GM19240 (cell line): Measurements from ENCODE around the gene GARIN5B.
"Not testable (repeated sequence)": the region's sequence is repeated elsewhere in the genome, so short reads cannot be mapped to it uniquely, and the experiment has no call there.

ENCODE experiments used
- DNase-seq: peaks from one replicate; pipeline ENCODE4 v3.0.0; 2011; ENCODE audit warnings: low spot score; ENCODE audit not compliant: insufficient read length

GARIN5B gene

DNA sequence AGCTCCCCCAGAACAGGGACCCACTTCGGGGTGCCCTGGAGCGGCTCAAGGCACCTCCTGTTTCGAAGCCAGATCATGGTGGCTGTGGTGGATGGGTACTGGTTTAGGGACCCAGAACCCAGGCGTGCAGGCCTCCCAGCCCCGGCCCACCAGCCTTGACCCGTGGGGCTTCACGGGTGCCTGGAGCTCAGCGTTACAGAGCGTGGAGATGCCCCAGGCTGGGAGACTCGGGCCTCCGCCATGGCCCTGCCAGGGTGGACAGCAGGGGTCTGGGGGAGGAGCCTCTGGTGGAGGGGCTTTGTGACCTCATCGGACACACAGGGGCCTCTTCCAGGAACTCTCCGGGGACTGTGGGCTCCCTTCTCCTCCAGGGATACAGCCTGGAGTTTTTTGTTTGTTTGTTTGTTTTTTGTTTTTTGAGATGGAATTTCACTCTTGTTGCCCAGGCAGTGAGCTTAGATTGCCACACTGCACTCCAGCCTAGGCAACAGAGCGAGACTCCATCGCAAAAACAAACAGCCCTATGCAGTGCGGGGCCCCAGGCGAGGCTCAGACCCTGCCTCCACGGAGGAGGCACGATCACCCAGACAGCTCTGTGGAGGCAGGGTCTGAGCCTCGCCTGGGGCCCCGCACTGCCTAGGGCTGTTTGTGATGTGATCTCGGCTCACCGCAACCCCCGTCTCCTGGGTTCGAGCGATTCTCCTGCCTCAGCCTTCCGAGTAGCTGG is at the start of gene GARIN5B:
Gene GARIN5B (minus strand): TSS at position 271 of the 727 bp plus-strand sequence. CDS start 194 bp downstream, at position 77.
- DNase-seq: no peak

DNA sequence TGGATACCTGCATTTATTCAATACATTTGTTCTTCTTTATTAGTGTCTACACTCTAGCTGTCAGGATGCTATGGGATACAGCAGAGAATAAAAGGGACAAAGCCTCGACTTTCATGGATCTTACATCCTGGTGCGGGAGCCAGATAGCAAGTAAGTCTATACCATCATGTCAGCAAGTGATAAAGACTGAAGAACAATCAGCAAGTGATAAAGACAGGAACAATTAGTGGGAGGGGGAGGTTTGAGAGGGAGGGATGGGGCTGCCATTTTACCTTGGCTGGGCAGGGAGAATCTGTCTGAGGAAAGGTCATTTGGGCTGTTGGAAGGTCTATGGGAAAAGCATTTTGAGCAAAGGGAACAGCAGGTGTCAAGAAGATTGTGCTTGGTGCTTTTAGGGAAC is 47.1 kb upstream of the GARIN5B start:
- DNase-seq: no peak

DNA sequence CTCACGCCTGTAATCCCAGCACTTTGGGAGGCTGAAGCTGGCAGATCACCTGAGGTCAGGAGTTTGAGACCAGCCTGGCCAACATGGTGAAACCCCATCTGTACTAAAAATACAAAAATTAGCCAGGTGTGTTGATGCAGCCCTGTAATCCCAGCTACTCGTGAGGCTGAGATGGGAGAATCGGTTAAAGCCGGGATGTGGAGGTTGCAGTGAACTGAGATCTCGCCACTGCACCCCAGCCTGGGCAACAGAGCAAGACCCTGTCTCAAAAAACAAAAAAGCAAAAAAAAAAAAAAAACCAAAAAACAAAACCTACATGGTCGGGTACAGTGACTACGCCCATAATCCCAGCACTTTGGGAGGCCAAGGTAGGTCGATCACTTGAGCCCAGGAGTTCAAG is 46.1 kb upstream of the GARIN5B start:
- DNase-seq: not testable (repeated sequence)

DNA sequence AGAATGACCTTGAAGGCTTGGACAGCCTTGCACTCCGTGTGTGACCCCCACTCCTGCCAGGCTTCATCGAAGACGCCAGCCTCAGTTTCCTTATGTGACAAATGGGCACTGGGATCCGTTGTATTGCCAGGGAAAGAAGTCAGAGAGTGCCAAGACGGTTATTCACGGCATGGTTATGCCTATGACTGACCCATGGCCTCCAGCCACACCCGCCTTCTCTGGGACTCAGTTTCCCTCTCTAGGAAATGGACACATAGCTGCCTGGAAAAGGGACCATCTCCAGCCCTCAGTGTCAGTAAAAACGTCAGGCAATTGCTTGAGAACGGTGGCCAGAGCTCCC is 45.4 kb upstream of the GARIN5B start:
- no peak for DNase-seq

DNA sequence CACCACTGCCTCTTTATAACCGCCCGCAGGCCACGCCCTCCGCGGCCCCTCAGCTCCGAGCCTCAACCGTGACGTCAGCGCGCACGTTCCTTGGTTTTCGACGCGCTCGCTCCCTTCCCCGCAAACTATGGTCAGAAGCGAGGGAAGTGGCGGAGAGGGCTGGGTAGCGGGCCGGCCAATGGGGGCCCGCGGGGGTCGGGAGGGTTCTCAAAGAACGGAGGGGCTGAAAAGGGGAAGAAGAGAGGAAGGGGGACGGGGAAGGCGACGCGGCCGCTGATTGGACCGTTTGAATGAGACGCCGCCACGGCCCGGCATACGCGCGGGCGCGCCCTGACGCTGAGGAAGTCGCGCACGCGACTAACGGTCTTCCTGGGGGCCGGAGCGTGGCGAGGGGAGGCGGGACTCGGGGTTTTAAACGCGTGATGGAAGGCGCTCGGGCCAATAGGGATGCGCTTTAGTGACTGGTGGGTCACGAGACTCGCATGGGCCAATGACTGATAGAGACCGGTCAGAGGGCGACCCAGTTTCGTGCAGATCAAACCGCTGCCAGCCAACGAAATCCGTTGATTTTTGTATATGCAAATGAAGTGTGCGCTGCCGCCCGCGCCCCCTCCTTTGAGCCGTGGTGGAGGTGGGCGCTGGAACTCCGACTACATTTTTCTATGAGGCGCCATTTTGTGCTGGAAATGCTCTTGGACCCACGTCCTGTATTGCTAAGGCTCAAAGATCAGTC is 44.9 kb upstream of the GARIN5B start:
- peak; percentile 99 for DNase-seq

DNA sequence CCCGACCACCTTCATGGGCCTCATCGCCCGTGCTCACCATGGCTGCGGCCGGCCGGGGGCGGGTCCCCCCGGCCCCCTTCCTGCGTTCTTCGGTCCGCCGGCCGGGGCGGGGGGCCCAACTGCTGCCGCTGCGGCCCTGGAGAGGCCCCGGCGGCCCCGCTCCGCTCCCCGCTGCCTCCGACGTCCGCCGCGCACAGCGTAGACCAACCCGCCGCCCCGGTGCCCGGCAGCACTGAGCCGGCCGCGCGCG is 44.4 kb upstream of the GARIN5B start, which contains the start of gene UBE2S:
Gene UBE2S (minus strand): TSS at position 239 of the 250 bp plus-strand sequence. CDS start 199 bp downstream, at position 40.
- DNase-seq: not testable (repeated sequence)

DNA sequence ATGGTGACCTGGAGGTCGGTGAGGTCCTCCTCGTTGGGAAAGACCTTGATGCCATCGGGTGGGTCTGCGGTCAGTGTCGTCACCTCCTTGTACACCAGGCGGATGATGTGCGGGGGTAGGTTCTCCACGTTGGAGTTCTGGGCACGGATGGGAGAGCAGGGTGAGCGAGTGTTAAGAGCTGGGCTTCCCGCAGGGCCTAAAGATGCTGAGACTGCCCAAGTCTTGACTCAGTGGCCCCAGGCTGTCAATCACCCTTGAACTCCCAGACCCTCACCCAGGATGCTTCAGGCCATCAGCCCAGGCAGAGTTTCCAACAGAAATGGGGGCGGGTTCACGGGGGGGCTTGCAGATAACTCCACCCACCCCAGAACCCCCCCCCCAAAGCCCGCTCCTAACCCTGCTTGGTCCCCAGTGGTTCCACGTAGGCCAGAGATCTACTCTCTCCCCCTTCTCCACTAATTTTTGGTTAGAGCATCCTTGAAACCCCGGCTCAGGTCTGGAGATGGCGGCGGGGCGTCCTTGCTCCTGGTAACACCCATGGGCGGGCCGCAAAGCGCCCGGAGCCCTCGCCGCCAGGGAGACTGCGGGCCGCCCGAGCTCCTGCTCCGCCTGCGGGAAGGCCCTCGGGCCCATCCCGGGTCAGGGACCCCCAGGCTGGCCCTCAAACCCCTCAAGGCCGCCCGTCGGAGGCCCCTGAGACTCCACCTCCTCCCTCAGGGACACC is 43.9 kb upstream of the GARIN5B start:
- DNase-seq: no peak

DNA sequence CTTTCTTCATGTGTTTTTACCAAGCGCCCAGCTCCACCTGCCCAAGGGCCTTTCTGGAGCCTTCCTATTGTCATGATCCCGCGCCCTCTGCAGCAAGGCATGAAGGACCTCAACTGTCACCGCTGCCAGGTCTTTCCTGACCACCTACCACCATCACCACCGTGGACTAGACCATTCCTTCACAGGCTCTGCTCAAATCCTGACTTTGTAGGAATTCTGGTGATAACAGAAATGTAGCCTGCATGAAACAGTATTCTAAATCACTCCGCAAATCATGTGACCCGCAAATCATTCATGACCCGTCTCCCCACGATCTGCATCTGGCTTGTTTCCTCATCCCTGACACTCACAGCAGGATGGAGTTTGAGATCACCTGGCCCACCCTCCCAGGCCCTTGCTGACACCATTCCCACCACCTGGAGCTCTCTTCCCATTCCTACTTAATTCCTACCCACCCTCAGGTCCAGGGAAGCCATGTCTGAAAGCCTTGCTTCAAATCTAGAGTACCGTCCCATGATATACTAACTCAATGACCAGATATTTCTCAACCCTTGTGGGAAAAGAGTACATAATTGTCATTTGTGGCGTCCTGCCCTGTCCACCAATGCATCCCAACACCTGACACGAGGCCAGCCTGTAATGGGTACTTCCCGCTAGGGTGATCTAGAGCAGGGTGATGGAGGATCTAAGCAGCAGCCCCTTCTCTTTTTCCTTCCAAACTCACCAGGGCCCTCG is 43.2 kb upstream of the GARIN5B start:
- no peak for DNase-seq

DNA sequence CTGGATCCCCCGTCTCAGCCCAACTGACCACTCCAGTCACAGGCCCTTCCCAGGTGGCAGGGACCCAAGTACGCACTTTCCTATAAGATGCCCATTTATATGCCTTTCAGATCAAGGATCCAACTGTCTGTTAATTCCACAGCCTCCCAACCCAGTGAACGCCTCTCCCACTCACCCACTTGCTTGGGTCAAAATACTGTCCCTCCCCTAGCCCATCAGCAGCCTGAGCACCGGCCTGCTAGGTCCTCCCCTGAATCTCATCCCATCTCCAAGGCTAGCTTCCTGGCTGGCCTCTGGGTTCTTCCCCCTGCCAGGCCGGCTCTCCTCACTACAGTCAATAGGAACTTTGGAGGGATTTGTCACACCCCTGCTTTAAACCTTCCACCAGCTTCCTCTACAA is 42.6 kb upstream of the GARIN5B start:
- DNase-seq: no peak

DNA sequence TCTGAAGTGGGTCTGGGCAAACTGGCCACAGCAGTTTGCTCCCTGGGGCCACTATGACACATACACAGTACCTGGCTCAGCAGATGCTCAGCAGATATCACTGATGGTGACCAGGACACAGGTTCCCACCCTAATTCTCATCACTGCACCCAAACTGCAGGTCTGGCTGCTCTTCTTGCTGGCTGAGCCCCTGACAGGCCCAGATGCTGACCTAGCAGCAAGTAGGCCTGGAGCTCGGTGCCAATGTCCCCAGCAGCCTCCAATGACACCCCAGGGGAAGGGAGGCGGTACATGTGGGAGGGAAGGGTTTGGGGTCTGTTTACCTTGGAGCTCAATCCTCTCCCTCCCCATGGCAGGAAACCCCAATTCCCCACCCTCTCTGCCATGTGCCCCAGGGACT is 39.4 kb upstream of the GARIN5B start:
- DNase-seq: no peak

DNA sequence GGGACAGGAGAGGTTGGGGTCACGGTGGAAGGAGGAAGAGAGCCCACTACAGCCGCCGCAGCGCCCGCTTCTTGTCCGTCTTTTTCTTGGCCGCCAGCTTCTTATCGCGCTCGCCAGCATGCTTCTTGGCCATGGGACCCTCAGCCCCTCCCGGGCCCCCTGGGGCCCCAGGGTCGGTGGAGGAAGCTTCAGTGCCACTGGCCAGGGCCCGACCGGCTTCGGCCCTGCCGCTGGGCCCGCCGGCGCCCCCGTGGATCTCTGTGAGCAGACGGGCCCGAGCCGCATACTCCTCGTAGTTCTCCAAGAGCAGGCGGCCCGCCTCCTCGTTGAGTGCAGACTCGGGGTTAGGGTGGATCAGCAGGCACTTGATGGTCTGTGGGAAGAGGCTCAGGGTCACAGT is 38.3 kb upstream of the GARIN5B start:
- DNase-seq: not testable (repeated sequence)

DNA sequence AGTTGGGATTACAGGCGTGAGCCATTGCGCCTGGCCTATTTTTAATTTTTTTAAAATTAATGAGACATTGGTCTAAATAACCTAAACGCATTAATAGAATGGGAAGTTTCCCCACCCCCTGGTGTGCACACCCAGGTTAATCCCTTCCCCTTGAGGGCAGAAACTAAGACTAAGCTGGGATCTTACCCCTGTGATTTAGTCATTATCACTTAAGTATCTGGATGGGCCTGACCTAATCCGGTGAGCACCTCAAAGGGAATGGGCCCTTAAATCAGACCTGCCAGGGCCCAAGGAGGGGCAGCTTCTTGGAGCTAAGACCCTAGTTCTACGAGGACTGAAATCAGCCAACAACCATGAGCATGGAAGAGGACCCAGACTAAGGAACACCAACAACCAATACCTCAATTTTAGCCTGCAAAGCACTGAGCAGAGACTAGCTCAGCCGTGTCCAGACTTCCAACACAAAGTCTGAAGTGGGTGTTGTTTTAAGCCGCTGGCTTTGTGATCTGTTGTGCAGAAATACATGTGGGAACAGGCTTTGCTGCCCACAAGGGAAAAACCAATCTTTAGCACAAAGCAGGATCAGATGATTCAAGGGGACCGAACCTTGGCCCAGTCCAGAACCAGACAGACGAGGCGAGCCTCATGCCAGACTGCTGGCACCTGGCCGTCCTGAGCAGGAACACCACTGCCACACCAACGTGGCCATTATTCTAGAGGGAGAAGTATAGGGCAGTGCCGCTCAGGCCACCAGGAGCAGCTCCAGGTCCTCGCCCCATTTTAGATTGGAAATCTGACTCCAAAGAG is 37.4 kb upstream of the GARIN5B start:
- no peak for DNase-seq

DNA sequence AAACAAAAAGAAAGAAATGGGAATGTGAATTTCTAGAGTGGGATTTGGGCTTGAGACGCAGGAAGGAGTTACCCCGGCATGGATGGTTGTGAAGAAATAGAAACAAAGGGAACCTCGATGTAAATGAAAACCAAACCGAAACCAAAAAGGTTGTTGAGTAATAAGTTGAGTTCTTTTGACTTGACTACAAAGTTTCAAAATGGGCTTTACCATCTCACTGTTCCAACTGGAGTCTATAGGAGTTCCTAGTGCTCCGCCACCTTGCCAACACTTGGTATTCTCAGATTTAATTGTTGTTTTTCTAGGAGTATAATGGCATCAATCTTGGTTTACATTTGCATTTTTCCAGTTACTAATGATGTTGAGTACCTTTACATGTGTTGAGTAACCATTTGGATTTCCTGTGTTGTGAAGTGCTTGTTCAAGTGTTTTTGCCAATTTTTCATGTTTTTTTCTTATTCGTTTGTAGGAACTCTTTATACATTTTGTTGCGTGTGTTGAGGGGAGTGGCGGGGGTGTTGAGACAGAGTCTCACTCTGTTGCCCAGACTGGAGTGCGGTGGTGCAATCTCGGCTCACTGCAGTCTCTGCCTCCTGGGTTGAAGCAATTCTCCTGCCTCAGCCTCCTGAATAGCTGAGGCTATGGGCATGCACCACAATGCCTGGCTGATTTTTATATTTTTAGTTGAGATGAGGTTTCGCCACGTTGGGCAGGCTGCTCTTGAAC is 35.3 kb upstream of the GARIN5B start:
- DNase-seq: no peak

DNA sequence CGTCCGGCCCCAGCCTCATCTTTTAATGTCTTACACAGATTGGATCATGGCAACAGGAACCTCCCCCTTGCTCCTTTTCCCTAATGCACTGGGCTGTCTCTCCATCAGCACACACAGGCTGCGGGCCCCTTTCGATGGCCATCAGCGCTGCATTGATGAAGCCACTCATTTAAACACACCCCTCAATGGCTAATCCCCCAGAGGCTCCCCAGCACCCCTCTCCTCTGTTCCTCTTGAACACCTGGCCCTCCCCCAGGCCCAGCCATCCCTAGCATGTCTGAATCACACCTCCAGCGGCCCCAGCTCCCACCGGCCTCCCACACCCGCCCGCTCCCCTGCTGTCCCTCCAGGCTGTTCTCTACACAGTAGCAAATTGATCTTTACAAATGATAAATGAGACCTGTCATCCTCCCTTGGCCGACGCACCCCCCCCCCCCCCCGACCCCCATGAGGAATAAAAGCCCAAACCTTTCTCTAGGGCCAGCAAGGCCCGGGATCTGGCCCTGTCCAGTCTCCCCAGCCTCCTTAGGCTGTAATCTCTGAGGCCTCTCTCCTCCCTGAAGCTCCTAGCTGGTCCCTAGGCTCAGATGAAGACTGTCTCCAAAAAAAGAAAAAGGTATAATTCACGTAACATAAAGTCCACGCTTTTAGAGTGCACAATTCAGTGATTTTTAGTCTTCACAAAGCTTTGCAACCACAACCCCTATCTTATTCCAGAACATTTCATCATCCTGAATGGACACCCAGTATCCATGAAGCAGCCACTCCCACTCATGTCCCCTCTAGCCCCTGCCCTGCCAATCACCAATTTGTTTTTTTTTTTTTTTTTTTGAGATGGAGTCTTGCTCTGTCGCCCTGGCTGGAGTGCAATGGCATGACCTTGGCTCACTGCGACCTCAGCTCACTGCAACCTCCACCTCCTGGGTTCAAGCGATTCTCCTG is 30.0 kb upstream of the GARIN5B start:
- DNase-seq: no peak

DNA sequence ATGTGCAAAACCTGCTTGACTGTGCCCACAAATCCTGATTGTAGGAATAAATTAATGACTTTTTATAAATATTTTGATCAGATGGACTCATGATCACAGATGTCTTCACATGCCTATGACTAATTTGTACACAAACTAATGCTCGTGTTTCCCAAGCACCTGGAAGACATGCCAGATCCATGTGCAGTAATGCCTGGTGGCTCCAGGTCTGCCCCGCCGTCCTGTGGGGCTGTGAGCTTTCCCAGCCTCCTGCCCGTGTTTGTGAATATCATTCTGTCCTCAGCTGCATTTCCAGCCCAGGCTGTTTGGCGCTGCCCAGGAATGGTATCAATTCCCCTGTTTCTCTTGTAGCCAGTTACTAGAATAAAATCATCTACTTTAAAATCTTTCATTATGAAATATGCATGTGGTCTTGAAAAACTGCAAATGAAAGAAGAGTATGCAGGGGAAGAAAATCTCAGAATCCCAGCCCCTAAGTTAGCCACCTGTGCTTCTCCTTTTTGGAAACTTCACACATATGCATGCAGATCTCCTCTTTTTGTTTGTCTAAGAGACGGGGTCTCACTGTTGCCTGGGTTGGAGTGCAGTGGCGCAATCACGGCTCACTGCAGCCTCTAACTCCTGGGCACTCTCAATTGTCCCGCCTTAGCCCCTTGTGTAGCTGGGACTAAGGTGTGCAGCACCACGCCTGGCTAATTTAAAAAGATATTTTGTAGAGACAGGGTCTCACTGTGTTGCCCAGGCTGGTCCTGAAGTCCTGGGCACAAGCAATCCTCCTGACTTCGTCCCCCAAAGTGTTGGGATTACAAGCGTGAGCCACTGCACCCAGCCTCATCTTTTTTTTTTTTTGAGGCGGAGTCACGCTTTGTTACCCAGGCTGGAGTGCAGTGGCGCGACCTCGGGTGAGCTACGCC is 28.9 kb upstream of the GARIN5B start:
- DNase-seq: no peak

DNA sequence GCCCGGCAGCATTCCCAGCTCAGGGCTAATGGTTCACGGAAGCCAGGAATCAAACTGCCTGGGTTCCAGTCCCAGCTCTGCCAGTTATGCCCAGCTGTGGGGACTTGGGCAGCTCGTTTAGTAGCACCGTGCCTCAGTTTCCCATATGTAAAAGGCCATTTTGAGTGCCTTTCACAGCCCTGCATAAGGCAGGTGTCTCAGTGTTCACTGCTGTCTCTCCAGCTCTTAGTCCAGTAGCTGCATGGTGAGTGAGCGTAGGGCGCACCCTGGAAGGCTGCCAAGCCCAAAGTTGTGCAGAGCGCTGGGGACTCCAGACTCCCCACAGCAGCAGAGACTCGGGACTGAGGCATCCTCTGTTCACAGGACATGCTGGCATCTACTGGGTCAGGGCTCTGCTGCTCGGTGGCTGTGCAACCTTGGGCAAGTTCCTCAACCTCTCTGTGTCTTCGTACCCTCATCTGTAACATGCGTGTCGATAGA is 28.2 kb upstream of the GARIN5B start:
- no peak for DNase-seq

DNA sequence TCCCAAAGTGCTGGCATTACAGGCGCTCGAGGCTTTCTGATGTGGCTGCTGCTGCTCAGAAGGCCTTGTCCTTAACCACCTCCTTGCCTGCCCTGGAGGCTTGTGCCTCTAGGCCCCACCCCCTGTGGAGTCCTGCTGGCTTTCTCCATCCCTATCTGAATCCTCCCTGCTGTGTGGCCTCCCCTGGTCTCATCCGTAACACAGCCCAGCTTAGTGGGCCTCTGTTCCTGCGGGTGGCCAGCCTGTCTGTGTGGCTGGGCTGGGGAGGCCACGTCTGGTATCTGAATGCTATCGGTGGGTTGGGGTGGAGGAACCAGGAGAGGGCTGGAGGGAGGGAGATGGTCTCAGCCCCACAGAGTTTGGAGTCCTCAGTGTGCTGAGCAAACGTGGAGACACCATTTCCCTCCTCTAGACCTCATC is 27.4 kb upstream of the GARIN5B start:
- no peak for DNase-seq
